Measurements from ENCODE around the gene PREP. TPM values are rescaled to one million over a fixed set of nuclear protein-coding genes. Genes with fewer than 3 reads are reported as not detected.
"Not testable (repeated sequence)": the region's sequence is repeated elsewhere in the genome, so short reads cannot be mapped to it uniquely, and the experiment has no call there.

PREP gene
- total RNA-seq, 3 donors from 2014 or later: 46.7 to 48.9 (median 47.5) TPM

- no peak overlapping the region for H3K4me3 Mint-ChIP-seq
- no peaks in the 10 kb centered on the region for H3K9me3 Mint-ChIP-seq
- H3K4me1 Mint-ChIP-seq (ENCODE audit: low read depth): peaks cover 11% of the 10 kb centered on the region
- DNase-seq (no peak), ATAC-seq (no peak)
- no peaks in the 10 kb centered on the region for H3K27me3 Mint-ChIP-seq (ENCODE audit: low read depth)
- peaks cover 53% of the 10 kb centered on the region for H3K36me3 Mint-ChIP-seq (ENCODE audit: insufficient read depth)
Measured at GRCh38 chr6:105345506-105345905, 57.4 kb downstream of the PREP start.

- DNase-seq: no peak
- H3K4me3 Mint-ChIP-seq: no peak overlapping the region
- ATAC-seq: no peak
- no peaks in the 10 kb centered on the region for H3K9me3 Mint-ChIP-seq
- H3K36me3 Mint-ChIP-seq (ENCODE audit: insufficient read depth): peaks cover 51% of the 10 kb centered on the region
- no peaks in the 10 kb centered on the region for H3K27me3 Mint-ChIP-seq (ENCODE audit: low read depth)
- peaks cover 11% of the 10 kb centered on the region for H3K4me1 Mint-ChIP-seq (ENCODE audit: low read depth)
Measured at GRCh38 chr6:105344881-105345370, 58.0 kb downstream of the PREP start.

DNA sequence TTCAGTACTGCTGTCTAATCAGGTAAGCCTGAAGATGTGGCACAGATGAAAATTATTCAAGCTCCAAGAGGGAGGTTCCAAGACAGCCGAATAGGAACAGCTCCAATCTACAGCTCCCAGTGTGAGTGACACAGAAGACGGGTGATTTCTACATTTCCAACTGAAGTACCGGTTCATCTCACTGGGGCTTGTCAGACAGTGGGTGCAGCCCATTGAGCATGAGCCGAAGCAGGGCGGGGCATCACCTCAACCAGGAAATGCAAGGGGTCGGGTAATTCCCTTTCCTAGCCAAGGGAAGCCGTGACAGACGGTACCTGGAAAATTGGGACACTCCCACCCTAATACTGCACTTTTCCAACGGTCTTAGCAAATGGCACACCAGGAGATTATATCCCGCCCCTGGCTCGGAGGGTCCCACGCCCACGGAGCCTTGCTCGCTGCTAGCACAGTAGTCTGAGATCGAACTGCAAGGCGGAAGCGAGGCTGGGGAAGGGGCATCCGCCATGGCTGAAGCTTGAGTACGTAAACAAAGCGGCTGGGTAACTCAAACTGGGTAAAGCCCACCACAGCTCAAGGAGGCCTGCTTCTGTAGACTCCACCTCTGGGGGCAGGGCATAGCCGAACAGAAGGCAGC, 64.4 kb downstream of the PREP start:
- H3K4me1 Mint-ChIP-seq (ENCODE audit: low read depth); H3K9me3 Mint-ChIP-seq; DNase-seq; H3K4me3 Mint-ChIP-seq; H3K27me3 Mint-ChIP-seq (ENCODE audit: low read depth); ATAC-seq: not testable (repeated sequence)
- H3K36me3 Mint-ChIP-seq (ENCODE audit: insufficient read depth): peaks cover 45% of the 10 kb centered on the region

DNA sequence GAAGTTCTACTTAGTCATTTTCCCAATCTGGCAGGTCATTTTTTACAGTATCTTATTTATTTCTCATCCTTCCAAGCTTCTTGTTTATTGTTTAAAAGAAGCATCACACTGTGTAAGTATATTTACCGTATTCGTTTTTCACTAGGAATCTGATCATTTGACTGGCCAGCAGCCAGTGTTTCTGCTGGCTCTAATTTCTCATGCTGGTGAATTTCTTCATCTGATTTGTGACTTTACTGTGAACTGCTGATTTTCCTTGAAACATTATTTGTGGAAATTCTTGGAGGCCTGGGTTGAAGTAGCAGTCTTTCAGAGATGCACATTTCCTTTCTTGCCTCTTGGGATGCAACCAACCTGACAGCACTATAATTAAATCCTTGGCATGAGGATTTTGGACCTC, 65.9 kb downstream of the PREP start:
- H3K4me3 Mint-ChIP-seq: no peak overlapping the region
- peaks cover 4% of the 10 kb centered on the region for H3K4me1 Mint-ChIP-seq (ENCODE audit: low read depth)
- no peak for DNase-seq
- no peak for ATAC-seq
- no peaks in the 10 kb centered on the region for H3K9me3 Mint-ChIP-seq
- H3K36me3 Mint-ChIP-seq (ENCODE audit: insufficient read depth): peaks cover 45% of the 10 kb centered on the region
- no peaks in the 10 kb centered on the region for H3K27me3 Mint-ChIP-seq (ENCODE audit: low read depth)

- H3K4me1 Mint-ChIP-seq (ENCODE audit: low read depth): no peaks in the 10 kb centered on the region
- DNase-seq (no peak), ATAC-seq (no peak)
- H3K27me3 Mint-ChIP-seq (ENCODE audit: low read depth): no peaks in the 10 kb centered on the region
- no peak overlapping the region for H3K4me3 Mint-ChIP-seq
- H3K9me3 Mint-ChIP-seq: no peaks in the 10 kb centered on the region
- H3K36me3 Mint-ChIP-seq (ENCODE audit: insufficient read depth): peaks cover 56% of the 10 kb centered on the region
Measured at GRCh38 chr6:105332576-105332975, 70.3 kb downstream of the PREP start.

DNA sequence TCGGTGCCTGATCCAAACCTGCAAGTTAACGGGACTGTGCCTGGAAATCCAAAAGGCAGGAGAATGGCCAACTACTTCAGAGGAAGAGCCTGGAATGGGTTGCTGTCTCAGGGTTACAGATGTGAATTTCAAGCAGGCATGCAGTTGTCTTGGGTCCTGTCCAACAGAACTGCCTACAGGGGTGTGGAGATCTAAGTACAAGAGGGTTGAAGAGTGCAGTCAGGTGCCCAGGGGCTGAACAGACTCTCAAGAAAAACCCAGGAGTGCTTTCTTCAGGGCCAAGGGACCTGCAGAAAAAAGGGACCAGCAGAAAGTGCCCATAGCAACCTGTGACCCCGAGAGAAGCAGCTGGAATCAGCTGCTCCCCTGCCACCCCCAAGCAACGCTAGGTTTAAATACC, 71.0 kb downstream of the PREP start:
- H3K36me3 Mint-ChIP-seq (ENCODE audit: insufficient read depth): peaks cover 53% of the 10 kb centered on the region
- H3K4me1 Mint-ChIP-seq (ENCODE audit: low read depth): no peaks in the 10 kb centered on the region
- DNase-seq: no peak

DNA sequence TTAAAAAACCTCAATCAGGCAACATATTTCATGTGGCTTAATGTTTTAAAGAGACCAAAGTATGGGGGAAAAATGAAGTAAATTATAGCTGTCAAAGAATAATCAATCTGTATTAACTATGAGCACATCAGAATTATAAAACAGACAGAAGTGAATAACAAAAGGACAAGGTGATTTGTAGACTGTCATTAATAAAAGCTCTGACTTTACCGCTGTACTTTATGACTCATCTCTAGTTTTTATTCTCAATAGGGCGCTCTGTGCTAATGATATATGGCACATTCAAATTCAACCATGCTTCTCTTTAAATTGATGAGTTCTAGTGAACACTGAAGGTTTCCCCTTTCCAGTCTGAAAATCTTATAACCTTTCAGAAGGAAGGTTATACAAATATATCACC, 72.0 kb downstream of the PREP start:
- ATAC-seq (no peak), DNase-seq (no peak)
- Mint-ChIP-seq H3K27me3 (ENCODE audit: low read depth) (no peaks in the 10 kb centered on the region), H3K4me3 (no peak overlapping the region), H3K36me3 (ENCODE audit: insufficient read depth) (peaks cover 56% of the 10 kb centered on the region), H3K9me3 (no peaks in the 10 kb centered on the region), H3K4me1 (ENCODE audit: low read depth) (no peaks in the 10 kb centered on the region)

More for the DNA sequence above, 71.0 kb downstream of the PREP start:
- ATAC-seq: no peak
- H3K27me3 Mint-ChIP-seq (ENCODE audit: low read depth): no peaks in the 10 kb centered on the region
- H3K4me3 Mint-ChIP-seq: no peak overlapping the region
- H3K9me3 Mint-ChIP-seq: no peaks in the 10 kb centered on the region

GRCh38 chr6:105330364-105330763, 72.5 kb downstream of the PREP start:
- Mint-ChIP-seq H3K9me3 (no peaks in the 10 kb centered on the region), H3K27me3 (ENCODE audit: low read depth) (no peaks in the 10 kb centered on the region), H3K4me1 (ENCODE audit: low read depth) (no peaks in the 10 kb centered on the region), H3K36me3 (ENCODE audit: insufficient read depth) (peaks cover 60% of the 10 kb centered on the region), H3K4me3 (no peak overlapping the region)
- ATAC-seq (no peak), DNase-seq (no peak)

DNA sequence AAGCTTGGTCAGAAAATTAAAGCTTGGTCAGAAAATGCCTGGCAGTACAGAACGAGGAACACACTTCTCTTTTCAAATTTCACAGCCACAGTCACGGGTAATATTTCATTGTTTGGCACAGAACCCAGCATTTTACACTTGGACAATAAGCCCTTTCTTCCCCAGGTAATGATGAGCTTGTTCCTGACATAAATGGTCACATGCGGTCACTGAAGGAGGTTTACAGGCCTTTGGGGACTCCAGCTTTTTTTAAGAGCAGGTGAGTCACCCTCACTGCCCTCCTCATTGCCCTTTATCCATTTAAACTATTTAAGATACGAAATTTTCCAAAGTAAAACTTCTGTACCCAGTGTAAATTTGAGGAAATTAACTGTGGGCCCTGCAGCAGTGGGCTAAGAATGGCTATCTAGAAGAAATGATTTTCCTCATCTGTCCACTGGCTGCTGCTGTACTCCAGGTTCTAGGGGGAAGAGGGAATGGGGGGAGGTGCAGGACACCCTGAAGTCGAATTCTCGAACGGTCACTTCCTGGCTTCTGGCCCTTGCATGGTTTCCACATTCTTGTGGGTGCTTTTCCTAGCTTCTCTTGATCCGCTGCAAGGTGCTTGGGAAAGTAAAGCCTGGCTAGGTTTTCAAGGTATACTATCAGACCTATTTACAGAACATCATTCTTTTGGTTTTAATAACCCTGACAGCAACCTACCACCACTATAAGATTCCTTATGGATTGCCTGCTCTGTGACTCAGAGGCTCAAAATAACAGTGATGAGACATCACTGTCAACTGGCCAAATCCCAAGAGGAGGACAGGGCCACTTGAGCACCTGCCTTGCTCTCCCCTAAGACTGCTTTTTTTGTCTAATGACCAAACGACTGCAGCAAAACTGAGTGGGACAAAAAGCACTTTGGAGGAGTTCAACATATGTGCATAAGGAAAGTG, 75.8 kb downstream of the PREP start:
- no peak overlapping the region for H3K4me3 Mint-ChIP-seq
- H3K27me3 Mint-ChIP-seq (ENCODE audit: low read depth): no peaks in the 10 kb centered on the region
- no peak for DNase-seq
- peaks cover 60% of the 10 kb centered on the region for H3K36me3 Mint-ChIP-seq (ENCODE audit: insufficient read depth)
- H3K4me1 Mint-ChIP-seq (ENCODE audit: low read depth): no peaks in the 10 kb centered on the region
- ATAC-seq: no peak
- H3K9me3 Mint-ChIP-seq: no peaks in the 10 kb centered on the region

- H3K36me3 Mint-ChIP-seq (ENCODE audit: insufficient read depth): peaks cover 56% of the 10 kb centered on the region
- H3K4me3 Mint-ChIP-seq: no peak overlapping the region
- H3K4me1 Mint-ChIP-seq (ENCODE audit: low read depth): no peaks in the 10 kb centered on the region
Measured at GRCh38 chr6:105326216-105326615, 76.7 kb downstream of the PREP start.

DNA sequence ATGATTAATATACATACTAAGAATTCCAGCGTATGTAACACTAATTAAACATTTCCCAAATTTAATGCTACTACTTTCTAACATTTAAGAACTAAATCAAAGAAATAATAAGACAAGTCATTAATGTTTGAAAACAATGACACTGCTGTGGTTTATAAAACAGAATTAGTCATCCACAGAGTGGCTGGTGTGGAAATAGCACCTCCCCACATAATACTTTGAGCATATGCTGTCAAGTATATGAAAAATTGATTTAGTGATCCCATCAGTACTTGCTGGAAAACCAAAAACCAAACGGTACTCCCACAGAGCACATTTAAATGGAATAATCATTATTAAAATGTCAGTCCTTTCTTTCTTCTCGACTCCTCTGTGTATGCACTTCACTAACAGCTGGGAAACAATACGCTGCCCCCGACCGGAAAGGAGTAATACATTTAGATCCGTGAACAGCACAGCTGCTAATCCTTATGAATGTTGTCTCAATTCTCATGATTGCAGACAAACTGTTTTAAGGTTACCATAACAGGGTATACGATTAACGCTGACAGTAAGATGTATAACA, 78.4 kb downstream of the PREP start:
- DNase-seq: no peak
- H3K27me3 Mint-ChIP-seq (ENCODE audit: low read depth): no peaks in the 10 kb centered on the region
- H3K4me3 Mint-ChIP-seq: no peak overlapping the region
- no peak for ATAC-seq
- H3K9me3 Mint-ChIP-seq: no peaks in the 10 kb centered on the region
- no peaks in the 10 kb centered on the region for H3K4me1 Mint-ChIP-seq (ENCODE audit: low read depth)
- H3K36me3 Mint-ChIP-seq (ENCODE audit: insufficient read depth): peaks cover 46% of the 10 kb centered on the region

More at GRCh38 chr6:105326216-105326615, 76.7 kb downstream of the PREP start:
- no peak for DNase-seq
- Mint-ChIP-seq H3K27me3 (ENCODE audit: low read depth) (no peaks in the 10 kb centered on the region), H3K9me3 (no peaks in the 10 kb centered on the region)
- no peak for ATAC-seq

DNA sequence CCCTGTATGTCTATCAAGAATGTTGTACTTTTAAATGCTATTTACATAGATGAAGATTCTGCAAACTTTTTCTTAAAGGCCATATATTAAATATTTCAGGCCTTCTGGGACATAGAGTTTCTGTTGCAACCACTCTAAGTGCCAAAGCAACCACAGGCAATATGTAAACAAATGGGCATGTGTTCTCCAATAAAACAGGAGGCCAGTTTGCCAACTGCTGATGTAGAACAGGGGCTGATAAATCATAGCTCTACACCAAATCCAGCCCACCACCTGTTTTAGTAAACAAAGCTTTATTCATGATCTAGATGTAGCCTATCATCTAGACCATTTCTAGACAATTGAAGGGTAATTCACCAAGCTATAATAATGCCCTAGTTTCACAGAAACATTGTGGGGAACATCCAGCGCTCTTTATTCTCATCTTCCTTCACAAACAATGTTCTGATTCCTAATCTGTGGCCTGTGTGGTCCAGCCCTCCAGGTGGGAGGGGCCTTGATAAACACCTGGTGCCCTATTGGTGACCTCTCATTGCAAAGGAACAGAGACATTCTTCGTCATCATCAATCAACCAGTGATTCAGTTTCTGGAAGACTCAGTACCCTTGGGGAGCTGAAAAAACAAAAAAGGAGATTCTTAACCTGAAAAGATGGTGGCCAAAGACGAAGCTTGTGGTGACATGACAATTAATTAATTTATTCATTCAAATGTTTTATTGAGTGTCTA, 80.2 kb downstream of the PREP start:
- ATAC-seq (no peak), DNase-seq (no peak)
- Mint-ChIP-seq H3K4me1 (ENCODE audit: low read depth) (no peaks in the 10 kb centered on the region), H3K27me3 (ENCODE audit: low read depth) (no peaks in the 10 kb centered on the region), H3K36me3 (ENCODE audit: insufficient read depth) (peaks cover 46% of the 10 kb centered on the region), H3K9me3 (no peaks in the 10 kb centered on the region), H3K4me3 (no peak overlapping the region)

DNA sequence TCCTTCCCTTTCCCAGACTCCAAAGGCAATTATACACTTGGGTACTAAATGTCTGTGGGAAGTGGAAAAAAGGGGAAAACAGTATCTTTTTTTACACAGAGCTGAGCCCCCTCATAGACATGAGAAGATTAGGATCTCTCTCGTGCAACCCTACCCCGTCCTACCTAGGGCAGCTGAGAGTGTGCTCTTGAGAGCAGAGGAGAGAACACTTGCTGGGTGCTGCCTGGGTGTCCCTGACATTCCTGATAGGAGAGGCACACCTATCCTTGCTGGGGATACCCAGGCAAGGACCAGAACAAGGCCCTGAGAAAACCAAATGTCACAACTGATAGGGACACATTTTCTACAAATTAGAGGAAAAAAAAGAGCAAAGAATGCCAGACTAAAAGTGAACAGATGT, 81.2 kb downstream of the PREP start:
- no peaks in the 10 kb centered on the region for H3K4me1 Mint-ChIP-seq (ENCODE audit: low read depth)
- ATAC-seq (no peak), DNase-seq (no peak)
- H3K9me3 Mint-ChIP-seq: no peaks in the 10 kb centered on the region
- H3K27me3 Mint-ChIP-seq (ENCODE audit: low read depth): no peaks in the 10 kb centered on the region
- H3K36me3 Mint-ChIP-seq (ENCODE audit: insufficient read depth): peaks cover 44% of the 10 kb centered on the region
- H3K4me3 Mint-ChIP-seq: no peak overlapping the region

- Mint-ChIP-seq H3K4me1 (ENCODE audit: low read depth) (no peaks in the 10 kb centered on the region), H3K4me3 (no peak overlapping the region), H3K9me3 (no peaks in the 10 kb centered on the region), H3K36me3 (ENCODE audit: insufficient read depth) (peaks cover 44% of the 10 kb centered on the region), H3K27me3 (ENCODE audit: low read depth) (no peaks in the 10 kb centered on the region)
- DNase-seq (no peak), ATAC-seq (no peak)
Measured at GRCh38 chr6:105321207-105321606, 81.7 kb downstream of the PREP start.

All from activated T-cell treated with anti-CD3 and anti-CD28 coated beads, Interleukin-2, amount 50 U/mL, for 4 hours (primary cell).